ENCODE measurements around the gene CACNA1G. TPM values are rescaled to one million over a fixed set of nuclear protein-coding genes. Genes with fewer than 3 reads are reported as not detected.

The CACNA1G gene
- not detected for total RNA-seq (ENCODE audit: unreplicated experiment)
- long read RNA-seq, result 0 reads

DNA sequence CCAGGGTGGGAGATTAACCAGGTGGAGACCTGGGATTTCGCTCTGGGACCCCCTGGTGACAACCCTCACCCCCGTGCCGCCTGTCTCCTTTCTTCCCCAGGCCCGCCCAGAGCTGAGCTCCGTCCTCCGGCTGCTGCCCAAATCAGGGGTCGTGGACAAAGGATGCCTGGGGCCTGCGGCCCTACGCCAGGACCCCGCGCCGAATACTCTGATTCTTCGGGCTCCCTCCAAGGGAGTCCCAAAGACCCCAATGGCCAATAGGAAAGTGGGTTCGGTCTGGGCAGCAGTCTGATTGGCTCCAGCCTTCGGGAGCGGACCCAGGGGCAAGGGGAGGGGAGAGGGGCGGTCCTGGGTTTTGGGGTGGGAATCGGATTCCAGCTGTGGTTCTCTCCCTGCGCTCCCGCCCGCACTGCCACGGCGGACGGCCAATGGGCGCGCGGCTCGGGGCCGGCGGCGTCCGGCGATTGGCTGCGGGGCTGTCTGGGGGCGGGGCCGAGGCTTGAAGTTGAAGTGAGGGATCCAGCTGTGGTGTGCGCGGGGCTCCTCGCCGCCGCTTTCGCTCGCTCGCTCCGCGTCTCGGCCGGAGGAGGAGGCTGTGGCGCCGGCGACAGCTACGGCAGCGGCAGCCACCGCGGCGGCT lies at the start of gene CACNA1G:
Gene CACNA1G (plus strand): TSS at position 531 of the 640 bp plus-strand sequence. CDS start 745 bp downstream, outside the sequence.
- Mint-ChIP-seq H3K9me3 (ENCODE audit: unreplicated experiment) (no peaks in the 10 kb centered on the region), H3K36me3 (ENCODE audit: low read depth, unreplicated experiment) (no peaks in the 10 kb centered on the region), H3K4me1 (ENCODE audit: unreplicated experiment) (peaks cover 15% of the 10 kb centered on the region), H3K27ac (ENCODE audit: unreplicated experiment) (peak within 1 kb of the TSS; percentile 48), H3K27me3 (ENCODE audit: unreplicated experiment) (peaks cover 26% of the 10 kb centered on the region), H3K4me3 (ENCODE audit: unreplicated experiment) (peak within 1 kb of the TSS; percentile 77)
- TF ChIP-seq, protein P1, sequence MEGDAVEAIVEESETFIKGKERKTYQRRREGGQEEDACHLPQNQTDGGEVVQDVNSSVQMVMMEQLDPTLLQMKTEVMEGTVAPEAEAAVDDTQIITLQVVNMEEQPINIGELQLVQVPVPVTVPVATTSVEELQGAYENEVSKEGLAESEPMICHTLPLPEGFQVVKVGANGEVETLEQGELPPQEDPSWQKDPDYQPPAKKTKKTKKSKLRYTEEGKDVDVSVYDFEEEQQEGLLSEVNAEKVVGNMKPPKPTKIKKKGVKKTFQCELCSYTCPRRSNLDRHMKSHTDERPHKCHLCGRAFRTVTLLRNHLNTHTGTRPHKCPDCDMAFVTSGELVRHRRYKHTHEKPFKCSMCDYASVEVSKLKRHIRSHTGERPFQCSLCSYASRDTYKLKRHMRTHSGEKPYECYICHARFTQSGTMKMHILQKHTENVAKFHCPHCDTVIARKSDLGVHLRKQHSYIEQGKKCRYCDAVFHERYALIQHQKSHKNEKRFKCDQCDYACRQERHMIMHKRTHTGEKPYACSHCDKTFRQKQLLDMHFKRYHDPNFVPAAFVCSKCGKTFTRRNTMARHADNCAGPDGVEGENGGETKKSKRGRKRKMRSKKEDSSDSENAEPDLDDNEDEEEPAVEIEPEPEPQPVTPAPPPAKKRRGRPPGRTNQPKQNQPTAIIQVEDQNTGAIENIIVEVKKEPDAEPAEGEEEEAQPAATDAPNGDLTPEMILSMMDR (IDR thresholded peaks at IDR 0.05; ENCODE audit: unreplicated experiment), result no peak
- peak; percentile 93 for DNase-seq (ENCODE audit: low spot score)

DNA sequence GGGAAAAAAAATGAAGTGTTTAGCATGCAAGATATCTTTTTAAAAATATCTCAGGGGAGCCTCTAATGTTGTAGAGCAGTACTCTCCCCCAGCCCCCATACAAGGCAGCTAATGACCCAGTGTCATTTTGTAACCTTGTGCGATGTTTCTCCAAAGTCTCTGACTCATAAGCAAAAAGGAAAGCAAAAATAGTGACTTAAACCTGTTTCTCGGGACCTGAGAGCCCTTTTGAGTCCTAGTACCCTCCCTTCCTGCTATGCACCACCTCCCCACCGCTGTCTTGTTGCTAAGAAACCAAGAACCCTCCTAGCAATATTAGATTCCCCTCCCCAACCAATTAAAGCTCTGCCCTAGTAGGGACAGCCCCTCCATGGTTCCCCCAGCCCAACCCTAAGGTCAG lies 49.5 kb upstream of the CACNA1G start:
- no peaks in the 10 kb centered on the region for H3K9me3 Mint-ChIP-seq (ENCODE audit: unreplicated experiment)
- DNase-seq (ENCODE audit: low spot score), result no peak
- H3K27me3 Mint-ChIP-seq (ENCODE audit: unreplicated experiment), result peaks cover 12% of the 10 kb centered on the region
- H3K27ac Mint-ChIP-seq (ENCODE audit: unreplicated experiment), result no peak overlapping the region
- H3K4me1 Mint-ChIP-seq (ENCODE audit: unreplicated experiment), result peaks cover 14% of the 10 kb centered on the region
- no peak overlapping the region for H3K4me3 Mint-ChIP-seq (ENCODE audit: unreplicated experiment)
- TF ChIP-seq, protein P1 (IDR thresholded peaks at IDR 0.05; ENCODE audit: unreplicated experiment), result no peak
- H3K36me3 Mint-ChIP-seq (ENCODE audit: low read depth, unreplicated experiment), result no peaks in the 10 kb centered on the region

DNA sequence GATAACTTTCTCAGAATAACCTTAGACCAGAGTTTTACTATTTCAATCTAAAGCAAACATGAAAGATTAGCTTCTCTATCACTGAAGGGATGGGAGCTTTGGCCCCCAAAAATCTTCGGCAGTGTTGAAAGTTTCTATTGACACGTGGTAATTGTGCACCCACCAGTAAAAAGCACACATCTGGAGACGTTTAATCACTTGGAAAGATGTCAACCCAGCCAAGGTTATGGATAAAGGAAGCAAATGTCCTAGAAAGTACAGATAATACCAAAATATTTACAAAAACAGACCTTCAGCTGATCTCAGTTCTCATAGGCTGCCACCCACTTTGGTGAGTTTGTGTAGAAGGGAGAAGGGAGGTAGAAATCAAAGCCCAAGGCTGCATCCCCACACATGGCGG lies 47.0 kb upstream of the CACNA1G start:
- H3K27ac Mint-ChIP-seq (ENCODE audit: unreplicated experiment), result no peak overlapping the region
- no peak overlapping the region for H3K4me3 Mint-ChIP-seq (ENCODE audit: unreplicated experiment)
- no peaks in the 10 kb centered on the region for H3K36me3 Mint-ChIP-seq (ENCODE audit: low read depth, unreplicated experiment)
- H3K27me3 Mint-ChIP-seq (ENCODE audit: unreplicated experiment), result peaks cover 9% of the 10 kb centered on the region
- TF ChIP-seq, protein P1 (IDR thresholded peaks at IDR 0.05; ENCODE audit: unreplicated experiment), result no peak
- no peaks in the 10 kb centered on the region for H3K9me3 Mint-ChIP-seq (ENCODE audit: unreplicated experiment)
- H3K4me1 Mint-ChIP-seq (ENCODE audit: unreplicated experiment), result peaks cover 9% of the 10 kb centered on the region
- no peak for DNase-seq (ENCODE audit: low spot score)

DNA sequence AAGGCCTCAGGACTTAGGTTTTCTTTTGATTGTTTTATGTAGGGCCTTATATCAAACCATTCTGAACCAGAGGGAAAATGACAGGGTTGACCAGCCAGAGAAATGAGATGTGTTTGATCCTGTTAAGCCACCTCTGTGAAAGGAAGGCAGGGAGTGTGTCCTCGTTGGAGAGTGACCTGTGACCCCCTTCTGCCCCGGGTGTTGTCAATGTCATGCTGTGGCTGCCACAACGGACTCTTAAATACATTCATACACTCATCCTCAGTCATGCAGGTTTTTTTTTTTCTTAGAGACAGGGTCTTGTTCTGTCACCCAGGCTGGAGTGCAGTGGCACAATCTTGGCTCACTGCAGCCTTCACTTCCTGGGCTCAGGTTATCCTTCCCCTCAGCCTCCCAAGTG lies 46.1 kb upstream of the CACNA1G start:
- no peaks in the 10 kb centered on the region for H3K9me3 Mint-ChIP-seq (ENCODE audit: unreplicated experiment)
- H3K36me3 Mint-ChIP-seq (ENCODE audit: low read depth, unreplicated experiment), result no peaks in the 10 kb centered on the region
- no peak overlapping the region for H3K4me3 Mint-ChIP-seq (ENCODE audit: unreplicated experiment)
- TF ChIP-seq, protein P1 (IDR thresholded peaks at IDR 0.05; ENCODE audit: unreplicated experiment), result no peak
- no peak for DNase-seq (ENCODE audit: low spot score)
- peaks cover 7% of the 10 kb centered on the region for H3K27me3 Mint-ChIP-seq (ENCODE audit: unreplicated experiment)
- H3K27ac Mint-ChIP-seq (ENCODE audit: unreplicated experiment), result no peak overlapping the region
- peaks cover 7% of the 10 kb centered on the region for H3K4me1 Mint-ChIP-seq (ENCODE audit: unreplicated experiment)

DNA sequence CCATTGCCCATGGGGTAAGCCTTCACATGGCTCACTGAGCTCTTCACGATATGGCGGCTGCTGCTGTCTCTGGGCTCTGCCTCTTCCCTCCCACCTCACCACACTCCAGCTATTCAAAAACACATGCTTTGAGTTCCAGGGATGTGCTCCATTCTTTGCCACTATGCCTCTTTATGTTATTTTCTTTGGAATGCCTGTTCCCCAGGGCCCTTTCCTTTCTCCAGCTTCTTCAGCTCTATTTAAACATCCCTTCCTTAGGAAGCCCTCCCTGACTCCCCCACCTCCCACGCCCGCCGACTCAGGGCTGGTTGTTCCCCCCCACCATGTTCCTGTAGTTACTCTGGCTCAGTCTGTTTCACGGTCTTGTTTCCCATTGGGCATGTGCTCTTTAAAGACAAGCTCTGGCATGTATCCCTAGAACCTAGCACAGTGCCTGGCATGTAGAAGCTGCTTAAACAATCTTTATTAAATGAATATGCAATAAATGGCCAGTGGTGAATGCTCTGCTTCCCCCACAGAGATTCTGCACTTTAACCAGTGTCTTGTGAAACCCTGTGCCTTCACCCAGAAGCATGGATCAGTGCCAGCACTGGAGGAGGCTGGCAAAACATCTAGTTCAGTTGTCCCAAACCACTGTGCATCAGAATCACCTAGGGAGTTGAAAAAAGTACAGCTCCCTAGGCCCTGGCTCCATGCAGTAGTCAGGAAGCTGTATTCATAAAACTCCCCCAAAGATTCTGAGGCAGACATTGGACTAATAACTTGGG lies 45.4 kb upstream of the CACNA1G start:
- Mint-ChIP-seq H3K27ac (ENCODE audit: unreplicated experiment) (no peak overlapping the region), H3K27me3 (ENCODE audit: unreplicated experiment) (peaks cover 5% of the 10 kb centered on the region), H3K9me3 (ENCODE audit: unreplicated experiment) (no peaks in the 10 kb centered on the region), H3K4me1 (ENCODE audit: unreplicated experiment) (peaks cover 7% of the 10 kb centered on the region), H3K36me3 (ENCODE audit: low read depth, unreplicated experiment) (no peaks in the 10 kb centered on the region), H3K4me3 (ENCODE audit: unreplicated experiment) (no peak overlapping the region)
- TF ChIP-seq, protein P1 (IDR thresholded peaks at IDR 0.05; ENCODE audit: unreplicated experiment), result no peak
- DNase-seq (ENCODE audit: low spot score), result no peak
